NT2/D1 (cell line): ENCODE data around the gene NTF3.

Experiments
- DNase-seq: peaks from one replicate; pipeline ENCODE4 v3.0.0-alpha.2; 2011; ENCODE audit warnings: low read depth, low spot score
- H3K27me3 ChIP-seq: 2 replicates; pipeline ENCODE4 v1.6.0; 2011; ENCODE audit warnings: mild to moderate bottlenecking; ENCODE audit not compliant: insufficient read length, insufficient read depth
- H3K36me3 ChIP-seq: 2 replicates; pipeline ENCODE4 v1.6.1; 2011; ENCODE audit warnings: mild to moderate bottlenecking, low read length, mixed read lengths; ENCODE audit not compliant: insufficient read depth, insufficient read length
- H3K4me1 ChIP-seq: 2 replicates; pipeline ENCODE4 v1.5.1; 2011; ENCODE audit not compliant: insufficient read depth, insufficient read length
- H3K4me3 ChIP-seq: 2 replicates; pipeline ENCODE4 v1.5.1; 2011; ENCODE audit warnings: low read depth; ENCODE audit not compliant: insufficient read length
- H3K9ac ChIP-seq: 2 replicates; pipeline ENCODE4 v1.6.0; 2011; ENCODE audit warnings: low read depth; ENCODE audit not compliant: insufficient read length
- H3K9me3 ChIP-seq: 2 replicates; pipeline ENCODE4 v1.5.1; 2011; ENCODE audit warnings: mild to moderate bottlenecking, low read length; ENCODE audit not compliant: insufficient read depth
- SUZ12 ChIP-seq: IDR thresholded peaks from 2 replicates; pipeline ENCODE4 v1.6.1; 2011; ENCODE audit not compliant: insufficient read length, insufficient read depth; ENCODE audit errors: extremely low read depth
- YY1 ChIP-seq: IDR thresholded peaks from 2 replicates; pipeline ENCODE4 v1.6.1; 2011; ENCODE audit not compliant: insufficient read length, insufficient read depth
- ZNF274 ChIP-seq: IDR thresholded peaks from 2 replicates; pipeline ENCODE4 v1.6.1; 2011; ENCODE audit warnings: mild to moderate bottlenecking, low read depth, low read length

The NTF3 gene

DNA sequence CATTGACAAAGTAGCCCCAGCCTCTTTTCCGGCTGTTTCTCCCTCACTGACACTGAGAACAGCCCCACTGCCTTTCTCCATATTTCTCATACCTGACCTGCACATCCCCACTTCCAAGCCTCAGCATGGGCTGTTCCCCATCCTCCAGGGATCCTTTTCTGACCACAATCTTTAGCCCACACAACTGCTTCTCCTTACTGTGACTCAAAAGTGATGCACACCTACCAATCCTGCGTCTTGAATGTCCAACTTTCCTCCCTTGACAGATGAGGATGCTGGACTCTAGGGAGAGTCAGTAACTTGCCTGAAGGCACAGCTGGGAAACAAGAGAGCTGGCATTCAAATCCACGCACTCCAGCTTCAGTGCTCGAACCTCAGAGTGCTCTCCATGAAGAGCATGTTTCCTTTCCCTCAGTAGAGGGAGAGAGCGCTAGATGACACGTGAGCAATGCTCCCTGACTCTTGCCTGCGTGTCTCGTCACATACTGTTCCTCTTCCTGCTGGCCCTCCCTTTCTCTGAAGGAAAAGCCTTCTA, 75.6 kb downstream of the NTF3 start:
- Histone ChIP-seq H3K9me3 (no peaks in the 10 kb centered on the region), H3K27me3 (no peaks in the 10 kb centered on the region), H3K4me1 (peaks cover 14% of the 10 kb centered on the region), H3K9ac (no peak overlapping the region), H3K36me3 (no peaks in the 10 kb centered on the region), H3K4me3 (no peak overlapping the region)
- no peak for TF ChIP-seq SUZ12
- no peak for TF ChIP-seq YY1
- TF ChIP-seq ZNF274, result no peak
- DNase-seq, result no peak

DNA sequence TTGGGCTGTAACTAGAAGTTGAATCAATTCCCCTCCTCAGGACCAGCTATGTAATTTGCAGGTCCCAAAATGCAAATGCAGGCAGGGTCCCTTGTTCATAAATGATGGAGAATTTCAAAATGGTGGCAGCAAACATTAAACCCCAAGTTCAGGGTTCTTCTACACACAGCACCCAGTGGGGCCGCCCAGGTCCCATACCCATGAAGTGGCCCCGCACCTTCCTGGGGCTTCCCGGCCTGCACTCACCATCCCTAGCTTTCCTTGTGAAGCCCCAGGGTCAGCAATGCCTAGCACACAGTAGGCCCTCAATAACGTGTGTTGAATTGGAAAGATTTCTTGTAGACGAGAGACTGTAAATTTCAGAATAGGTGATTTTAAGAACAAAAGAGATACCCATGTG, 76.0 kb downstream of the NTF3 start:
- TF ChIP-seq ZNF274, result no peak
- TF ChIP-seq YY1, result no peak
- no peak for TF ChIP-seq SUZ12
- DNase-seq, result no peak
- no peaks in the 10 kb centered on the region for H3K9me3 ChIP-seq
- H3K27me3 ChIP-seq, result no peaks in the 10 kb centered on the region
- H3K4me3 ChIP-seq, result no peak overlapping the region
- peaks cover 16% of the 10 kb centered on the region for H3K4me1 ChIP-seq
- no peak overlapping the region for H3K9ac ChIP-seq
- no peaks in the 10 kb centered on the region for H3K36me3 ChIP-seq

DNA sequence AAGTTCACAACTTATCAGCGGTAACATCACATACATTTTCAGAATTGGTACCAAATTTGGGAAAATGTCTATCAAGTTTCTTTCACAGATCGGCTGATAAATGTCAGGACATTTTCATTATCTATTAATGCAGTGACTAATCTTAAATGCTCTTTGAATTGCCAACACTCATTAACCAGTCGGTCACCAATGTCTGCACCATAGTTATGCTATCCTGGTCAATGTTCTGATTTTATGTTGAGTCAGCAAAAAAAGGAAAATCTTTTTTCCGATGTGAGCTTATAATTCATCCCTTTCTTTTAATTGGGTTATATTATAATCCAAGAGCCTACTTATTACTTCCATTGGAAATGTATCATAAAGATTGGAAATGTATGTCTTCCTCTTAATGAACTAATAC, 77.2 kb downstream of the NTF3 start:
- no peak for TF ChIP-seq ZNF274
- TF ChIP-seq SUZ12, result no peak
- TF ChIP-seq YY1, result no peak
- H3K27me3 ChIP-seq, result no peaks in the 10 kb centered on the region
- peaks cover 16% of the 10 kb centered on the region for H3K4me1 ChIP-seq
- H3K4me3 ChIP-seq, result no peak overlapping the region
- no peak for DNase-seq
- no peaks in the 10 kb centered on the region for H3K9me3 ChIP-seq
- H3K9ac ChIP-seq, result no peak overlapping the region
- H3K36me3 ChIP-seq, result no peaks in the 10 kb centered on the region

DNA sequence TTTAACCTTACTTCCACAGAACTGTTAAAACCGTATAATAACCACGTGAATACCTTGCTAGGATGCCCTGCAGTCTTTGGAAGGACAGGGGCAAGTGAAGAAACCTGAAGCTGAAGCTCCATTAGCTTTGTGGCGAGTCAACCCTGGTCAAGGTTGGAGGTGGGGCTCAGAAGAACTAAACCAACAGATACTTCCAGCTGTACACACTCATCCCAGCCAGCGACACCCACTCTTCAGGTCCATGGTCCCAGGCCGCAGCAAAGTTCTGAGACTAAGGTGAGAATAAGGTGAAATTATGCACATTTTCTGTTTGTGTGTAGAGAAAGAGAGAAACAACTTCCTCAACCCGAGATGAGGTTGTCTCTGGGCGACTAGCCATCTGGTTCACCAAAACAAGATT, 77.6 kb downstream of the NTF3 start:
- no peaks in the 10 kb centered on the region for H3K36me3 ChIP-seq
- H3K9ac ChIP-seq, result no peak overlapping the region
- H3K9me3 ChIP-seq, result no peaks in the 10 kb centered on the region
- TF ChIP-seq SUZ12 (no peak), ZNF274 (no peak), YY1 (no peak)
- DNase-seq, result no peak
- H3K4me3 ChIP-seq, result no peak overlapping the region
- H3K4me1 ChIP-seq, result peaks cover 16% of the 10 kb centered on the region
- no peaks in the 10 kb centered on the region for H3K27me3 ChIP-seq

DNA sequence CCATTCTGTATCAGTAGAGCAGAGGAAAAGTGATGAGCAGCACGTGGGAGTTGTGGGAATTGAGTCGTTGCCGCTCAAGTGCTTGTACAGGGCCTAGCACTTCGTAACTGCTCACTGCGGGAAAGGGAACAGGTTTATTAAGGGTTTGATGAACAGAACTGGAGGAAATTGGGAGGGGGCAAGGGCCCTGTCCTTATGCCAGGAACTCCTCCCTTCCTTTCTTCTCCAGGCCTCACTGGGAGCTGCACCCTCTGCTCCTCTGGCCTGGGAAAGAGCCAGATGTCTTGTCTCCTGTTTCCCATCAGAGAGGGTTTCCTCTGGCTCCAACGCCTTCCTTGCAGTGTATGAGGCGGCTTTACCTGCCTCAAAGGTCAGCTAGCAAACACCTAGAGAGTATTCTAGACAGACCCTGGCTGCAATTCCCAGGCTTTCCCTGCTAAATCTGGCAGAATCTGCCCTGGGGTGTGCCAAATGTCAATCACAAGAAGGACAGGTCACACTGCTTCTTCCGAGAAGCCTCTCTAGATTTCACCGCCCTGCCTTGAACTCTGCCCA, 78.4 kb downstream of the NTF3 start:
- TF ChIP-seq YY1, result no peak
- TF ChIP-seq SUZ12, result no peak
- no peak for TF ChIP-seq ZNF274
- Histone ChIP-seq H3K9me3 (no peaks in the 10 kb centered on the region), H3K4me1 (peaks cover 16% of the 10 kb centered on the region), H3K27me3 (no peaks in the 10 kb centered on the region), H3K4me3 (no peak overlapping the region), H3K9ac (no peak overlapping the region), H3K36me3 (no peaks in the 10 kb centered on the region)
- DNase-seq, result no peak

DNA sequence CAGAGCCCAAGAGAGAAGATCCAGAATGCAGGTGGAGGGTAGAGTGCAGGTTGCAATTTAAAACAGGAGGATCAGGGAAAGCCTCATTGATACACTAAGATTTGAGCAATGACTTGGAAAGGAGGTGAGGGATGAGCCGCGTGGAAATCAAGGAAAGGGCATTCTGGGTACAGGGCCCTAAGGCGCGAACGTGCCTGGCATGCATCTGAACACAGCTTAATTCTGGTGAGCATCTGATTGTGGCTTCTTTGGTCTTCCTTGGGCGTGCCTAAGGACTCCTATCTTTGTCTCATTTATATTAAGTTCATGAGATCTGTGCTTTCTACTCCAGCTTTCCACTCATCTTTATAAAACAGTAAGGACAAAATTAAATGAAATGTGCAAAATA, 79.3 kb downstream of the NTF3 start:
- Histone ChIP-seq H3K4me1 (peaks cover 16% of the 10 kb centered on the region), H3K9me3 (no peaks in the 10 kb centered on the region), H3K9ac (no peak overlapping the region), H3K4me3 (no peak overlapping the region), H3K36me3 (no peaks in the 10 kb centered on the region), H3K27me3 (no peaks in the 10 kb centered on the region)
- no peak for DNase-seq
- no peak for TF ChIP-seq SUZ12
- TF ChIP-seq ZNF274, result no peak
- no peak for TF ChIP-seq YY1

DNA sequence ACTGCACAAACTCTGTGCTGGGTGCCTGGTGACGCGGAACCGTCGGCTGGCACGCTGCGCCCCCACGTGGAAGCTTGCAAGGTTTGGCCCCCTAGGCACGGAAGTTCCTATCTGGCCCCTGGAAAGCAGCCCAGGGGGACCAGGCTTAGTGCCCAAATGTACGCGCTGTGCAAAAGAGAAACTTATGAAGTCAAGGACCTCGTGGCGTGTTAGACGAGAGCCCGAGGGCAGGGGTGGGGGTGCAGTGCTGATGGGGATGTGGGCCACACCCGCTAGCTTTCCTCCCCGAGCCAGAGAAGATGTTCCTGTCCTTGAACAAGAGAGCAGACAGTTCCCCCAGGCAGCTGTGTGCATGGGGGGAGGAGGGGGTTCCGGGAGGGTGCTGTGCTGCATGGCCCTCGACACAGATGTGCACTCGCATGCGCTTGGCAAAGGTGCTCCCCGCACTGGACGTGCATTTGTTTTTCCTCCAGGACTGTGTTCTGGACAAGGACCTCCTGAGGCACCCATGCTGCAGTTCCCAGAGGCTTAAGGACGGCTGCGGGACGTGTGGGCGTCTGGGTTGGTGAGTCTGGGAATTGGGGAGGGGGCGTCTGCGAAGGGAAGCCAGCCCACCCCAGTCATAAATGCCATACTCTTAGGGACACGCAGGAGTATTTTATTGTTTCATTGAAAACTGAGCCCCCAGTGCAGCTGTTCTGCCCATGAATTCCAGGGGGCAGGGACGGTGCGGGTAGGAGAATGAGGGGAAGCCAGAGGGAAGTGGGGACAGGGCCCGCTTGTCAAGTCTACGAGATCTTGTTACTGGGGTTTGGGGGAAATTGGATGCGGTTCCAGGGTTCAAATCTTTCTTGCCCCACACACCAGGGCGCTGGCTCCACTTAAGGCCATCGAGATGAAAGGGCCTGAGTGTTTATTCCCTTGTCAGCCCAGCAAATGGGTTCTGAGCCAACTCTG, 80.0 kb downstream of the NTF3 start:
- H3K4me3 ChIP-seq, result no peak overlapping the region
- no peaks in the 10 kb centered on the region for H3K27me3 ChIP-seq
- H3K4me1 ChIP-seq, result peaks cover 23% of the 10 kb centered on the region
- no peak for DNase-seq
- no peaks in the 10 kb centered on the region for H3K36me3 ChIP-seq
- no peaks in the 10 kb centered on the region for H3K9me3 ChIP-seq
- no peak for TF ChIP-seq SUZ12
- TF ChIP-seq YY1, result no peak
- no peak overlapping the region for H3K9ac ChIP-seq

DNA sequence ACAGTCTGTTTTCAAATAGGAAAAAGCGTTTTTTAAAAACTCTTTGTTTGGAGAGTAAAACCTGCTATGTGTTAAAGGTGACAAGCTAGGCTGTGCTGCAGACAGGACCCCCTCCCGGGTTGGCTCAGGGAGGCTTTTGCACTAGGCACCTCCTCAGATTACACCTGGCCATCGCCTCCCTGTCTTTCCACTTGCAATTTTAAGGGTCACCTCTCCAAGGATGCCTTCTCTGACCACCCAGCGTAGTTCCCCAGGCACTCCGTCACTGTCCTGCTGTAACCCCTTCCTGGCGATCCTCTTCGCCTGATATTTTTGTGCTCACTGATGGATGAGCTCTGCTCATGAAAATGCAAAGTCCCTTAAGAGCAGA, 80.7 kb downstream of the NTF3 start:
- Histone ChIP-seq H3K4me1 (peaks cover 25% of the 10 kb centered on the region), H3K9me3 (no peaks in the 10 kb centered on the region), H3K27me3 (no peaks in the 10 kb centered on the region), H3K4me3 (no peak overlapping the region), H3K36me3 (no peaks in the 10 kb centered on the region), H3K9ac (no peak overlapping the region)
- TF ChIP-seq YY1 (no peak), SUZ12 (no peak), ZNF274 (no peak)
- DNase-seq, result no peak
